Activated naive CD8-positive, alpha-beta T cell (primary cell): ENCODE results near the gene NDUFB7.

Experiments
- H3K27ac Mint-ChIP-seq: one replicate; pipeline ENCODE4 v1.8.0; 2021; ENCODE audit warnings: mixed read lengths
- H3K27me3 Mint-ChIP-seq: one replicate; pipeline ENCODE4 v1.8.0; 2021; ENCODE audit warnings: mixed read lengths
- H3K36me3 Mint-ChIP-seq: one replicate; pipeline ENCODE4 v1.8.0; 2021; ENCODE audit warnings: mixed read lengths
- H3K4me1 Mint-ChIP-seq: one replicate; pipeline ENCODE4 v1.8.0; 2021; ENCODE audit warnings: low read depth, mixed read lengths
- H3K4me3 Mint-ChIP-seq: one replicate; pipeline ENCODE4 v1.8.0; 2021; ENCODE audit warnings: mild to moderate bottlenecking, mixed read lengths
- H3K9me3 Mint-ChIP-seq: one replicate; pipeline ENCODE4 v1.8.0; 2021; ENCODE audit warnings: low read depth, mixed read lengths

Gene NDUFB7

GRCh38 chr19:14528419-14529253, 43.2 kb downstream of the NDUFB7 start:
- Mint-ChIP-seq H3K4me3 (peak overlapping the region; percentile 95), H3K9me3 (no peaks in the 10 kb centered on the region), H3K27ac (peak overlapping the region; percentile 92), H3K27me3 (no peaks in the 10 kb centered on the region), H3K36me3 (no peaks in the 10 kb centered on the region), H3K4me1 (peaks cover 44% of the 10 kb centered on the region)

DNA sequence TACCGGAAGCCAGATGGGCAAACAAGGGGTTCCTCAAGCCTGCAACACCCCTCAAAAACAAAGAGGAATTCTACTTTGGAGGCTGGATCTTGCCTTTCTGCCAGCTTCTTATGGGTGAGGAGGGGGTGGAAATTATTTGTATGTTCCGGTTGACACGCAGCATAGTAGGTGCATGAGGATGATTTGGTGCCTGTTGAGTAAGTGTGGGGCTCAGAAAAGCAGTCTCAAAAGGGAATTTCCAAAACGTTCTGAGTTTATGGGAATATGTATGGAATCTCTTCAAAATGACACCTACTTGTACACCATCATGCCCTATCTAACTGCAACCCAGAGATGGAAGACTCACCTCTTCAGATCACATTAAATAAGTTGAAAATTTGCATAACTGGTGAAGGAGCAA, 45.4 kb downstream of the NDUFB7 start:
- Mint-ChIP-seq H3K36me3 (no peaks in the 10 kb centered on the region), H3K4me1 (peaks cover 44% of the 10 kb centered on the region), H3K9me3 (no peaks in the 10 kb centered on the region), H3K4me3 (no peak overlapping the region), H3K27ac (no peak overlapping the region), H3K27me3 (no peaks in the 10 kb centered on the region)

- H3K4me3 Mint-ChIP-seq, result no peak overlapping the region
- peak overlapping the region; percentile 70 for H3K27ac Mint-ChIP-seq
- no peaks in the 10 kb centered on the region for H3K9me3 Mint-ChIP-seq
- H3K36me3 Mint-ChIP-seq, result no peaks in the 10 kb centered on the region
- peaks cover 41% of the 10 kb centered on the region for H3K4me1 Mint-ChIP-seq
- no peaks in the 10 kb centered on the region for H3K27me3 Mint-ChIP-seq
These were observed 46.1 kb downstream of the NDUFB7 start for GRCh38 chr19:14525729-14526128.

GRCh38 chr19:14520543-14520942, 51.3 kb downstream of the NDUFB7 start:
- Mint-ChIP-seq H3K36me3 (peaks cover 9% of the 10 kb centered on the region), H3K27ac (peak overlapping the region; percentile 95), H3K9me3 (no peaks in the 10 kb centered on the region), H3K4me3 (peak overlapping the region; percentile 73), H3K27me3 (no peaks in the 10 kb centered on the region), H3K4me1 (peaks cover 57% of the 10 kb centered on the region)

GRCh38 chr19:14519860-14520407, 51.9 kb downstream of the NDUFB7 start:
- H3K27ac Mint-ChIP-seq, result peak overlapping the region; percentile 95
- peaks cover 60% of the 10 kb centered on the region for H3K4me1 Mint-ChIP-seq
- no peaks in the 10 kb centered on the region for H3K27me3 Mint-ChIP-seq
- no peaks in the 10 kb centered on the region for H3K9me3 Mint-ChIP-seq
- peaks cover 13% of the 10 kb centered on the region for H3K36me3 Mint-ChIP-seq
- peak overlapping the region; percentile 73 for H3K4me3 Mint-ChIP-seq

GRCh38 chr19:14519245-14519859, 52.5 kb downstream of the NDUFB7 start:
- H3K9me3 Mint-ChIP-seq, result no peaks in the 10 kb centered on the region
- peak overlapping the region; percentile 95 for H3K27ac Mint-ChIP-seq
- H3K27me3 Mint-ChIP-seq, result no peaks in the 10 kb centered on the region
- H3K4me3 Mint-ChIP-seq, result peak overlapping the region; percentile 84
- H3K36me3 Mint-ChIP-seq, result peaks cover 17% of the 10 kb centered on the region
- H3K4me1 Mint-ChIP-seq, result peaks cover 65% of the 10 kb centered on the region

- Mint-ChIP-seq H3K4me3 (peak within 1 kb of the TSS; percentile 95), H3K27ac (peak within 1 kb of the TSS; percentile 95), H3K4me1 (peaks cover 65% of the 10 kb centered on the region), H3K9me3 (no peaks in the 10 kb centered on the region), H3K27me3 (no peaks in the 10 kb centered on the region), H3K36me3 (peaks cover 17% of the 10 kb centered on the region)
These were observed 53.9 kb downstream of the NDUFB7 start, which contains the start of gene DNAJB1 for GRCh38 chr19:14517840-14518505. Gene DNAJB1, minus strand, starts transcription at chr19:14518397. Its CDS starts 48 bp downstream, at chr19:14518349.

GRCh38 chr19:14517446-14517839, 54.4 kb downstream of the NDUFB7 start:
- peak overlapping the region; percentile 84 for H3K27ac Mint-ChIP-seq

DNA sequence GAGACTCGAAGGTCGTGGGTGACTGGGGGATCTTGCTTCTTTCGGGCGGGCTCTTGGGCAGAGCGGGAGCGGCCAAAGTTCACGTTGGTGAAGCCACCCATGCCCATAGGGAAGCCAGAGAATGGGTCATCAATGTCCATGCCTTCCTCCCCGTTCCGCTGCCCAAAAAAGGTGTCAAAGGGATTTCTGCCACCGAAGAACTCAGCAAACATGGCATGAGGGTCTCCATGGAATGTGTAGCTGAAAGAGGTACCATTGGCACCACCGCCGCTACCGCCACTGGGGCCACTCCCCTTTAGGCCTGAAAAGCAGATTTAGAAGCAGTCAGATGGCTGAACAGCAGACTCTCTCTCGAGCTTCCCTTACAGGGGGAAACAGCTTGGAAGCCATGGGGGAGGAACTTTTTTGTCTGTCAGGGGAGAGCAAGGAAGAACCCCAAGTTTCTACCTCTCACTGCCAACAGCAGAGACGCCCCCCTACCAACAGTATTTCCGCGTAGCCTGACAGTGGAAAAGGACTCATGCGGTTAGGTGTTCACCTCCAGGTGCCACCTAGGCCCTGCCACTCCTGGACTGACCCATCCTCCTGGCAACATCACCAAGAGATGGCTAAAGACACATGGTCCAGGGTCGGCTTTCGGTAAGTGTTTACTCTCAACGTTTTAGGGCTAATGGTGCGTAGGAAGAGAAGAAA, 55.0 kb downstream of the NDUFB7 start:
- Mint-ChIP-seq H3K4me1 (peaks cover 54% of the 10 kb centered on the region), H3K36me3 (peaks cover 17% of the 10 kb centered on the region), H3K4me3 (peak overlapping the region; percentile 95), H3K27me3 (no peaks in the 10 kb centered on the region), H3K27ac (peak overlapping the region; percentile 84), H3K9me3 (no peaks in the 10 kb centered on the region)

More at GRCh38 chr19:14517446-14517839, 54.4 kb downstream of the NDUFB7 start:
- H3K27me3 Mint-ChIP-seq, result no peaks in the 10 kb centered on the region
- peak overlapping the region; percentile 95 for H3K4me3 Mint-ChIP-seq
- peaks cover 17% of the 10 kb centered on the region for H3K36me3 Mint-ChIP-seq
- H3K4me1 Mint-ChIP-seq, result peaks cover 59% of the 10 kb centered on the region
- H3K9me3 Mint-ChIP-seq, result no peaks in the 10 kb centered on the region
